ENCODE measurements around the gene ULK4.

Gene ULK4

GRCh38 chr3:41708176-41708575 is 253.7 kb downstream of the ULK4 start:
- DNase-seq (ENCODE audit: low read depth in 1 of 2, low spot score in 1 of 2), result no peak
- TF ChIP-seq GABPA (IDR thresholded peaks at IDR 0.05; ENCODE audit: low read depth), result no peak
- TF ChIP-seq, protein P1, sequence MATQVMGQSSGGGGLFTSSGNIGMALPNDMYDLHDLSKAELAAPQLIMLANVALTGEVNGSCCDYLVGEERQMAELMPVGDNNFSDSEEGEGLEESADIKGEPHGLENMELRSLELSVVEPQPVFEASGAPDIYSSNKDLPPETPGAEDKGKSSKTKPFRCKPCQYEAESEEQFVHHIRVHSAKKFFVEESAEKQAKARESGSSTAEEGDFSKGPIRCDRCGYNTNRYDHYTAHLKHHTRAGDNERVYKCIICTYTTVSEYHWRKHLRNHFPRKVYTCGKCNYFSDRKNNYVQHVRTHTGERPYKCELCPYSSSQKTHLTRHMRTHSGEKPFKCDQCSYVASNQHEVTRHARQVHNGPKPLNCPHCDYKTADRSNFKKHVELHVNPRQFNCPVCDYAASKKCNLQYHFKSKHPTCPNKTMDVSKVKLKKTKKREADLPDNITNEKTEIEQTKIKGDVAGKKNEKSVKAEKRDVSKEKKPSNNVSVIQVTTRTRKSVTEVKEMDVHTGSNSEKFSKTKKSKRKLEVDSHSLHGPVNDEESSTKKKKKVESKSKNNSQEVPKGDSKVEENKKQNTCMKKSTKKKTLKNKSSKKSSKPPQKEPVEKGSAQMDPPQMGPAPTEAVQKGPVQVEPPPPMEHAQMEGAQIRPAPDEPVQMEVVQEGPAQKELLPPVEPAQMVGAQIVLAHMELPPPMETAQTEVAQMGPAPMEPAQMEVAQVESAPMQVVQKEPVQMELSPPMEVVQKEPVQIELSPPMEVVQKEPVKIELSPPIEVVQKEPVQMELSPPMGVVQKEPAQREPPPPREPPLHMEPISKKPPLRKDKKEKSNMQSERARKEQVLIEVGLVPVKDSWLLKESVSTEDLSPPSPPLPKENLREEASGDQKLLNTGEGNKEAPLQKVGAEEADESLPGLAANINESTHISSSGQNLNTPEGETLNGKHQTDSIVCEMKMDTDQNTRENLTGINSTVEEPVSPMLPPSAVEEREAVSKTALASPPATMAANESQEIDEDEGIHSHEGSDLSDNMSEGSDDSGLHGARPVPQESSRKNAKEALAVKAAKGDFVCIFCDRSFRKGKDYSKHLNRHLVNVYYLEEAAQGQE (IDR thresholded peaks at IDR 0.05; ENCODE audit: insufficient replicate concordance, low read depth), result no peak
- no peak for TF ChIP-seq POLR2AphosphoS5 (IDR thresholded peaks at IDR 0.05; ENCODE audit: low read depth)
- no peak for TF ChIP-seq SPI1 (IDR thresholded peaks at IDR 0.05; ENCODE audit: borderline replicate concordance, low read depth)
- TF ChIP-seq CTCF (IDR thresholded peaks at IDR 0.05; ENCODE audit: insufficient read depth, low read length), result no peak
- Histone ChIP-seq H3K27me3 (ENCODE audit: insufficient read depth, poor library complexity, severe bottlenecking) (no peaks in the 10 kb centered on the region), H3K4me3 (replicated peaks; ENCODE audit: insufficient read depth, low read length) (no peak overlapping the region), H3K27ac (replicated peaks) (no peak overlapping the region)

GRCh38 chr3:41705893-41706292 is 256.0 kb downstream of the ULK4 start:
- Histone ChIP-seq H3K27me3 (ENCODE audit: insufficient read depth, poor library complexity, severe bottlenecking) (no peaks in the 10 kb centered on the region), H3K4me3 (replicated peaks; ENCODE audit: insufficient read depth, low read length) (no peak overlapping the region), H3K27ac (replicated peaks) (no peak overlapping the region)
- no peak for TF ChIP-seq POLR2AphosphoS5 (IDR thresholded peaks at IDR 0.05; ENCODE audit: low read depth)
- TF ChIP-seq SPI1 (IDR thresholded peaks at IDR 0.05; ENCODE audit: borderline replicate concordance, low read depth), result no peak
- TF ChIP-seq GABPA (IDR thresholded peaks at IDR 0.05; ENCODE audit: low read depth), result no peak
- TF ChIP-seq, protein P1 (IDR thresholded peaks at IDR 0.05; ENCODE audit: insufficient replicate concordance, low read depth), result no peak
- no peak for TF ChIP-seq CTCF (IDR thresholded peaks at IDR 0.05; ENCODE audit: insufficient read depth, low read length)
- no peak for DNase-seq (ENCODE audit: low read depth in 1 of 2, low spot score in 1 of 2)

DNA sequence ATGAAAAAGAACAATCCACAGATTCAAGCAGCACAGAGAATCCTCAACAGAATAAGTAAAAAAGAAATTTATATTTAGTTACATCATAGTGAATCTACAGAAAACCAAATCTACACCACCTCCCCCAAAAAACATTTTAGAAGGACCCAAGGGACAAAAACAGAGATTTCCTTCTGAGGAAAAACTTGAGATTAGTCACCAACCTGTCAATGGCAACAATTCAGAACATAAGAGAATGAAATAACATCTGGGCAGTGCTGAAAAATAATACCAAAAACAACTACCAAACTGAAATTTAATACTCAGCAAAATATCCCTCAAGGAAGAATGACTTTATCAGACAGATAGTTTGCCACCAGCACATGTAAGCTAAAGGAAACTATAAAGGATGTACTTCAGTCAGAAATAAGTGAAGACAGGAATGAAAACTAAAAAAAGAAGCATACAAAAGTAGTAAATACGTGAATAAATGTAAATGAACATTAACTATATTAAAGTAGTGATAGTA is 260.7 kb downstream of the ULK4 start:
- no peak for DNase-seq (ENCODE audit: low read depth in 1 of 2, low spot score in 1 of 2)

More for the DNA sequence above, 260.7 kb downstream of the ULK4 start:
- TF ChIP-seq GABPA (IDR thresholded peaks at IDR 0.05; ENCODE audit: low read depth) (no peak), CTCF (IDR thresholded peaks at IDR 0.05; ENCODE audit: insufficient read depth, low read length) (no peak)
- Histone ChIP-seq H3K27me3 (ENCODE audit: insufficient read depth, poor library complexity, severe bottlenecking) (no peaks in the 10 kb centered on the region), H3K27ac (replicated peaks) (no peak overlapping the region), H3K4me3 (replicated peaks; ENCODE audit: insufficient read depth, low read length) (no peak overlapping the region)
